GM23248 (cell line): ENCODE results near the gene RPAP2. TPM values are rescaled to one million over a fixed set of nuclear protein-coding genes. Genes with fewer than 3 reads are reported as not detected.
"Not testable (repeated sequence)": the region's sequence is repeated elsewhere in the genome, so short reads cannot be mapped to it uniquely, and the experiment has no call there.

Source experiments
- DNase-seq: peaks from one replicate; pipeline ENCODE4 v3.0.0-alpha.2; 2015
- H2AFZ ChIP-seq: fragments of 200-600 bp; sonication (generic); 2 replicates; pipeline ENCODE4 v1.6.1; 2016; ENCODE audit warnings: antibody characterized with exemption
- H3F3A ChIP-seq: fragments of 200-600 bp; sonication (generic); 2 replicates; pipeline ENCODE4 v1.6.1; 2016; ENCODE audit warnings: mild to moderate bottlenecking, antibody characterized with exemption, mixed run types; ENCODE audit not compliant: insufficient read depth
- H3K27ac ChIP-seq: fragments of 200-600 bp; sonication (generic); 2 replicates; pipeline ENCODE4 v1.5.1; 2016; ENCODE audit warnings: mild to moderate bottlenecking
- H3K27me3 ChIP-seq: fragments of 200-600 bp; sonication (generic); replicated peaks from 2 replicates; pipeline ENCODE4 v1.6.1; 2016; ENCODE audit warnings: mild to moderate bottlenecking; ENCODE audit not compliant: insufficient read depth
- H3K36me3 ChIP-seq: fragments of 200-600 bp; sonication (generic); 2 replicates; pipeline ENCODE4 v1.6.1; 2016; ENCODE audit warnings: low read depth, mild to moderate bottlenecking
- H3K4me1 ChIP-seq: fragments of 200-600 bp; sonication (generic); 2 replicates; pipeline ENCODE4 v1.6.1; 2016; ENCODE audit warnings: mild to moderate bottlenecking; ENCODE audit not compliant: insufficient read depth
- H3K4me2 ChIP-seq: fragments of 200-600 bp; sonication (generic); one replicate; pipeline ENCODE4 v1.6.1; 2016; ENCODE audit warnings: mild to moderate bottlenecking; ENCODE audit not compliant: unreplicated experiment
- H3K4me3 ChIP-seq: fragments of 200-600 bp; sonication (generic); 2 replicates; pipeline ENCODE4 v1.5.1; 2016; ENCODE audit warnings: mild to moderate bottlenecking
- H3K79me2 ChIP-seq: fragments of 200-600 bp; sonication (generic); 2 replicates; pipeline ENCODE4 v1.6.1; 2016; ENCODE audit warnings: mild to moderate bottlenecking; ENCODE audit not compliant: insufficient read depth
- H3K9ac ChIP-seq: fragments of 200-600 bp; sonication (generic); 2 replicates; pipeline ENCODE4 v1.6.1; 2016; ENCODE audit warnings: mild to moderate bottlenecking
- H3K9me2 ChIP-seq: fragments of 200-600 bp; sonication (generic); 2 replicates; pipeline ENCODE4 v1.6.1; 2016; ENCODE audit warnings: mixed run types, mild to moderate bottlenecking, moderate library complexity; ENCODE audit not compliant: insufficient read depth
- H3K9me3 ChIP-seq: fragments of 200-600 bp; sonication (generic); one replicate; pipeline ENCODE4 v1.6.1; 2017; ENCODE audit warnings: low read depth
- H4K20me1 ChIP-seq: fragments of 200-600 bp; sonication (generic); 2 replicates; pipeline ENCODE4 v1.6.0; 2016; ENCODE audit not compliant: insufficient read depth
- EZH2 ChIP-seq: fragments of 200-600 bp; sonication (generic); IDR thresholded peaks from 2 replicates; pipeline ENCODE4 v1.6.1; 2018; ENCODE audit warnings: antibody characterized with exemption, mild to moderate bottlenecking; ENCODE audit not compliant: insufficient read depth, poor library complexity, severe bottlenecking
- EZH2phosphoT487 ChIP-seq: fragments of 200-600 bp; sonication (generic); IDR thresholded peaks from 2 replicates; pipeline ENCODE4 v1.6.1; 2018; ENCODE audit warnings: antibody characterized with exemption, moderate library complexity, mild to moderate bottlenecking, low read depth; ENCODE audit not compliant: insufficient read depth
- WGBS, 2 experiments: methylation state at CpG; one replicate each; pipeline ENCODE4 v1.1.6; 2015 to 2017; ENCODE audit warnings: low lambda C conversion rate in 2 of 2, low coverage in 1 of 2; ENCODE audit errors: missing lambda C conversion rate in 2 of 2; 5-methylcytosine and 5-hydroxymethylcytosine counted together
- in situ Hi-C: fragments of 300-500 bp; cut with MboI; formaldehyde crosslinking; loops from 2 replicates; pipeline ENCODE4 v1.15.0; 2020
- polyA plus RNA-seq: library from polyadenylated mRNA; unstranded; fragments of >200 nt; fragmentation: Nextera tagmentation; extraction: Ambion mirVana; gene quantifications from 2 replicates; pipeline ENCODE4 v1.2.1, GENCODE V29; 2016
- total RNA-seq: library from RNA; depleted of rRNA; stranded (reverse); fragments of >200 nt; shearing (Covaris generic); gene quantifications from 2 replicates; pipeline ENCODE4 v1.2.3, GENCODE V29; 2014

Gene RPAP2
- total and polyA plus RNA-seq, 2 experiments from 2014 or later: 17.4 to 25.8 TPM

DNA sequence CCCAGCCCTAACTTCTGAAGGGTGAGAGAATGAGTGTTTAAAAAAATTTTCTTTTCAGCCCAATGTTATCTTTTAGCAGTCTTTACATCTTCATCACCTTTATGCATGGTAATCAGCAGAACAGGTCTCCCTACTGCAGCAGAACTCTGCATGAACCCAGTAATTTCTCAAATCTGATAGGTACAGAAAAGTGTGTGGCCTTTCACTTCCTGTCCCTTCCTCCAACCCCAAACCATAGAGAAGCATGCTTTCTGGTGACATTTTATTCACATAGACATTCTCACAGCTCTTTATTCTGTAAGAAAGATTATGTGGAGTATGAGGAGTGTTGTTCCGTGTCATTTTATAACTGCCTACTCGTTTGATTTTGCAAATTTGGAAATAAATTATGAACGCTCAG lies 68.6 kb downstream of the RPAP2 start:
- TF ChIP-seq EZH2 (no peak), EZH2phosphoT487 (no peak)
- Histone ChIP-seq H3K79me2 (no peaks in the 10 kb centered on the region), H3K27me3 (no peaks in the 10 kb centered on the region), H3F3A (no peaks in the 10 kb centered on the region), H3K36me3 (peaks cover 7% of the 10 kb centered on the region; the same call in 1 of the 2 replicates), H3K27ac (no peak overlapping the region), H3K9me2 (no peaks in the 10 kb centered on the region), H3K4me2 (no peak overlapping the region), H3K4me1 (no peaks in the 10 kb centered on the region), H3K9ac (no peak overlapping the region), H3K9me3 (no peaks in the 10 kb centered on the region), H4K20me1 (no peaks in the 10 kb centered on the region), H2AFZ (no peak overlapping the region), H3K4me3 (no peak overlapping the region)
- no peak for DNase-seq
- in situ Hi-C loops: no loop called here
- 97 to 99% methylated on average over 3 of the region's 3 CpGs for WGBS, 2 experiments

DNA sequence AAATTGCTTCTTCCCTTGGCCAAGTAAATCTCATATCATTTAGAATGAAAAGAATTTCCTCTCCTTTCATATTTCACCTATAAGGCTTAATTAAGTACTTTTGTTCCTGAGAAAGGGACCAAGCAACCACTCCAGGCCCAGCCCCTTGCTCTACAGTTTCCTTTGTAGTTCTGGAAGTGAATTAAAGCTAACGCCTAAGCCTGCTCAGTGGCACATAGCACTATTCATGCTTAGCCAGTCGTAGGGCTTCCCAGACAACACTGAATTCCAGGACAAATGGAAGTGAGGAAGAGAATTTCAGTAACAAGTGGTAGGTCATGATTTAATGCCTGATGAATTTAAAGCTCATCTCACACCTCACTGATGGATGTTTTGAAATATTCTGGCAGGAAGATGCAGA lies 73.3 kb downstream of the RPAP2 start:
- Histone ChIP-seq H3K9me3 (no peaks in the 10 kb centered on the region), H3K9me2 (no peaks in the 10 kb centered on the region), H3K27ac (no peak overlapping the region), H3K36me3 (peaks cover 5% of the 10 kb centered on the region; the same call in 1 of the 2 replicates), H3K4me1 (no peaks in the 10 kb centered on the region), H3K4me3 (no peak overlapping the region), H3K79me2 (no peaks in the 10 kb centered on the region), H3K27me3 (no peaks in the 10 kb centered on the region), H4K20me1 (no peaks in the 10 kb centered on the region), H3K4me2 (no peak overlapping the region), H2AFZ (no peak overlapping the region), H3K9ac (no peak overlapping the region), H3F3A (no peaks in the 10 kb centered on the region)
- TF ChIP-seq EZH2phosphoT487: no peak
- TF ChIP-seq EZH2: no peak
- 75 to 76% methylated on average over 2 of the region's 2 CpGs for whole genome bisulfite sequencing, 2 experiments
- DNase-seq: no peak
- in situ Hi-C loops: no loop called here

DNA sequence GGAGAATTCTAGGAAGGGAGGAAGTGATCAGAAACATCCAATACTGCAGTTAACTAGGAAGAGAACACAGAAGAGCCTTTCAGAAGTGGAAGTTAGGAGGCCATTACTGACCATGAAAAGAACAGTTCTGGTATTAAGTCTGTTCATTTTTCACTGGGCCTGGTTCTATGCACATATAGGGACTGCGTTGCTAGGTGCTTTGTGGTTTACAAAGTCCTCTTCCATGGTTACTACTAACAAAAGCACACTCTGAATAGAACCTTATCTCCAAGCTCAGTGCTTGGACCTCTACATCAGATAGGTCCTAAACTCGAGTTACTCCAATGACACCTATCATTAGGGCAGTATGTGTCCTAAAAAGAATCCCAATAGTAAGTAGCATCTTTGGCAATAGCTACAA lies 75.4 kb downstream of the RPAP2 start:
- H4K20me1 ChIP-seq: no peaks in the 10 kb centered on the region
- no peak for DNase-seq
- in situ Hi-C loops: no loop called here
- TF ChIP-seq EZH2 (no peak), EZH2phosphoT487 (no peak)
- H3K79me2 ChIP-seq: no peaks in the 10 kb centered on the region
- H3K27ac ChIP-seq: no peak overlapping the region
- no peaks in the 10 kb centered on the region for H3K9me3 ChIP-seq
- H3K27me3 ChIP-seq: no peaks in the 10 kb centered on the region
- WGBS, 2 experiments: 91 to 93% methylated on average over 2 of the region's 2 CpGs
- H2AFZ ChIP-seq: no peak overlapping the region
- H3K9me2 ChIP-seq: no peaks in the 10 kb centered on the region
- no peaks in the 10 kb centered on the region for H3F3A ChIP-seq
- H3K36me3 ChIP-seq: no peaks in the 10 kb centered on the region
- no peak overlapping the region for H3K4me2 ChIP-seq
- no peak overlapping the region for H3K9ac ChIP-seq
- no peaks in the 10 kb centered on the region for H3K4me1 ChIP-seq
- H3K4me3 ChIP-seq: no peak overlapping the region

DNA sequence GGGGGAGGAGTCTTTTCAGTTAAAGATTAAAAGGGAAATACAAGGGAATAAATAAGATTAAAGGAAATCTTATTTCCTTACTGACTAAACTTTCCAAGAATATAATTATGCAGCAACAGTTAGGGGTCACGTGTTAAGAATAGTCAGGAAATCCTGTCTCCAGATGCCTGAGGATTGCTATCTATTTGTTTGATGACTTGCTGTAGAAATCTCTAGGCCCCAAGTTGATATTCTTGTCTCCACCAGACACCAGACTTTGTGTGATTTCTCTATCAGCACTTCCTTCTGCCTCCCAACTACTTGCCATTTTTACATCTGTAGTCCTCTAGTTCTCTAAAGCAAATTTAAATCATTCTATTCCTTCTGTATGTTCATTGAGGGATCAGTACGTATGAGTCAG lies 77.5 kb downstream of the RPAP2 start:
- Histone ChIP-seq H3K4me2 (no peak overlapping the region), H3F3A (no peaks in the 10 kb centered on the region), H3K27me3 (no peaks in the 10 kb centered on the region), H2AFZ (no peak overlapping the region), H3K9me2 (no peaks in the 10 kb centered on the region), H3K9me3 (no peaks in the 10 kb centered on the region), H4K20me1 (no peaks in the 10 kb centered on the region), H3K4me3 (no peak overlapping the region), H3K4me1 (no peaks in the 10 kb centered on the region), H3K36me3 (peaks cover 4% of the 10 kb centered on the region; the same call in 1 of the 2 replicates), H3K79me2 (no peaks in the 10 kb centered on the region), H3K27ac (no peak overlapping the region), H3K9ac (no peak overlapping the region)
- no peak for TF ChIP-seq EZH2phosphoT487
- no peak for TF ChIP-seq EZH2
- no peak for DNase-seq
- WGBS, 2 experiments: 55 to 70% methylated on average over 2 of the region's 2 CpGs
- in situ Hi-C loops: no loop called here

DNA sequence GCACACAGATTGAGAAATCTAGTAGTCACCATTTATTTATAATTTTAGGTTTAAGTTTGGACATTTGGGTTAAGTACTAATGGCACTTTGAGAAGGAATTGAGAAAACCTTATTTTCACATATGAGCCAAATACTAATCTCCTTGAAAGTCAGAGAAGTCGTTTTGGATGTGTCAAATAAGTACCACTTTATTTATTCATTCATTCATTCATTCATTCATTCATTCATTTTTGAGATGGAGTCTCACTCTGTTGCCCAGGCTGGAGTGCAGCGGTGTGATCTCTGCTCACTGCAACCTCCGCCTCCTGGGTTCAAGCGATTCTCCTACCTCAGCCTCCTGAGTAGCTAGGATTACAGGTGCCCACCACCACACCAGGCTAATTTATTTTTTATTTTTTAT lies 79.1 kb downstream of the RPAP2 start:
- in situ Hi-C loops, H3K4me3 ChIP-seq, H2AFZ ChIP-seq, H3K4me1 ChIP-seq, H3K9ac ChIP-seq, H3K27ac ChIP-seq, H3K9me2 ChIP-seq, H3K36me3 ChIP-seq, H3K9me3 ChIP-seq, H3K4me2 ChIP-seq, H4K20me1 ChIP-seq, DNase-seq, H3F3A ChIP-seq, H3K79me2 ChIP-seq, H3K27me3 ChIP-seq: not testable (repeated sequence)
- 90 to 97% methylated on average over 4 of the region's 4 CpGs for WGBS, 2 experiments
